ENCODE measurements around the gene DLG1. TPM values are rescaled to one million over a fixed set of nuclear protein-coding genes. Genes with fewer than 3 reads are reported as not detected.

DLG1 gene
- total RNA-seq, 1 experiment from 2014 or later = 121 TPM

GRCh38 chr3:197253238-197253947 lies 45.0 kb downstream of the DLG1 start:
- H3K9me3 Mint-ChIP-seq (ENCODE audit: unreplicated experiment) = no peaks in the 10 kb centered on the region
- H3K27me3 Mint-ChIP-seq (ENCODE audit: insufficient read depth, unreplicated experiment) = no peaks in the 10 kb centered on the region
- intact Hi-C loops (cut with micrococcal nuclease) = no loop called here
- peaks cover 15% of the 10 kb centered on the region for H3K4me1 Mint-ChIP-seq (ENCODE audit: insufficient read depth, unreplicated experiment)
- H3K27ac Mint-ChIP-seq (ENCODE audit: low read depth, unreplicated experiment) = no peak overlapping the region
- CTCF ChIA-PET = no interaction called here
- TF ChIP-seq CTCF (IDR thresholded peaks at IDR 0.05; ENCODE audit: unreplicated experiment) = no peak
- POLR2A ChIA-PET = no interaction called here
- DNase-seq (ENCODE audit: unreplicated experiment) = no peak
- BruUV-seq (replicated peaks) = no TSS peak
- no peak overlapping the region for H3K4me3 Mint-ChIP-seq (ENCODE audit: unreplicated experiment)
- peaks cover 30% of the 10 kb centered on the region for H3K36me3 Mint-ChIP-seq (ENCODE audit: insufficient read depth, unreplicated experiment)

GRCh38 chr3:197249542-197249941 lies 48.9 kb downstream of the DLG1 start:
- Mint-ChIP-seq H3K4me3 (ENCODE audit: unreplicated experiment) (no peak overlapping the region), H3K9me3 (ENCODE audit: unreplicated experiment) (peaks cover 7% of the 10 kb centered on the region), H3K27ac (ENCODE audit: low read depth, unreplicated experiment) (no peak overlapping the region), H3K36me3 (ENCODE audit: insufficient read depth, unreplicated experiment) (peaks cover 57% of the 10 kb centered on the region), H3K4me1 (ENCODE audit: insufficient read depth, unreplicated experiment) (peaks cover 7% of the 10 kb centered on the region), H3K27me3 (ENCODE audit: insufficient read depth, unreplicated experiment) (no peaks in the 10 kb centered on the region)
- intact Hi-C loops (cut with micrococcal nuclease) = no loop called here
- POLR2A ChIA-PET = no interaction called here
- BruUV-seq (replicated peaks) = no TSS peak
- no peak for TF ChIP-seq CTCF (IDR thresholded peaks at IDR 0.05; ENCODE audit: unreplicated experiment)
- CTCF ChIA-PET = interaction anchor here (0.5 to 1.1 kb wide), 5 partner anchors 7 to 61 kb away, joined by 3 to 4 read pairs (median 4); no protein-coding TSS in a partner anchor
- DNase-seq (ENCODE audit: unreplicated experiment) = no peak

GRCh38 chr3:197248341-197248740 lies 50.1 kb downstream of the DLG1 start:
- no peaks in the 10 kb centered on the region for H3K27me3 Mint-ChIP-seq (ENCODE audit: insufficient read depth, unreplicated experiment)

GRCh38 chr3:197244751-197245150 lies 53.7 kb downstream of the DLG1 start:
- Mint-ChIP-seq H3K4me1 (ENCODE audit: insufficient read depth, unreplicated experiment) (no peaks in the 10 kb centered on the region), H3K36me3 (ENCODE audit: insufficient read depth, unreplicated experiment) (peaks cover 60% of the 10 kb centered on the region), H3K4me3 (ENCODE audit: unreplicated experiment) (no peak overlapping the region), H3K9me3 (ENCODE audit: unreplicated experiment) (peaks cover 21% of the 10 kb centered on the region), H3K27ac (ENCODE audit: low read depth, unreplicated experiment) (no peak overlapping the region), H3K27me3 (ENCODE audit: insufficient read depth, unreplicated experiment) (no peaks in the 10 kb centered on the region)
- CTCF ChIA-PET = interaction anchor here (0.6 to 2.2 kb wide), 3 partner anchors 12 to 396 kb away, joined by 3 to 18 read pairs (median 3); no protein-coding TSS in a partner anchor
- intact Hi-C loops (cut with micrococcal nuclease) = no loop called here
- no TSS peak for BruUV-seq (replicated peaks)
- no peak for TF ChIP-seq CTCF (IDR thresholded peaks at IDR 0.05; ENCODE audit: unreplicated experiment)
- POLR2A ChIA-PET = no interaction called here
- no peak for DNase-seq (ENCODE audit: unreplicated experiment)

More at GRCh38 chr3:197248341-197248740, 50.1 kb downstream of the DLG1 start:
- DNase-seq (ENCODE audit: unreplicated experiment) = no peak
- Mint-ChIP-seq H3K36me3 (ENCODE audit: insufficient read depth, unreplicated experiment) (peaks cover 66% of the 10 kb centered on the region), H3K27ac (ENCODE audit: low read depth, unreplicated experiment) (no peak overlapping the region), H3K9me3 (ENCODE audit: unreplicated experiment) (peaks cover 7% of the 10 kb centered on the region), H3K4me3 (ENCODE audit: unreplicated experiment) (no peak overlapping the region), H3K4me1 (ENCODE audit: insufficient read depth, unreplicated experiment) (no peaks in the 10 kb centered on the region)
- intact Hi-C loops (cut with micrococcal nuclease) = no loop called here
- CTCF ChIA-PET = interaction anchor here (1.1 kb wide), 1 partner anchor 9 kb away, joined by 4 read pairs; no protein-coding TSS in a partner anchor
- BruUV-seq (replicated peaks) = no TSS peak
- TF ChIP-seq CTCF (IDR thresholded peaks at IDR 0.05; ENCODE audit: unreplicated experiment) = no peak
- POLR2A ChIA-PET = interaction anchor here (0.8 kb wide), 1 partner anchor 47 kb away, joined by 6 read pairs; no protein-coding TSS in a partner anchor
